HCT116 (cell line): Measurements from ENCODE around the gene NECAP2.

Experiments used
- CEBPB ChIP-seq: IDR thresholded peaks from 2 replicates; pipeline ENCODE4 v1.6.1; 2012; ENCODE audit warnings: low read depth
- CTCF ChIP-seq, 3 experiments: fragments of 200-600 bp in 1 of 3; sonication (generic) in 1 of 3; IDR thresholded peaks in 2 of 3; conservative IDR thresholded peaks in 1 of 3; 2 replicates each; pipeline ENCODE4 v1.5.1; 2012 to 2017; ENCODE audit warnings: low read depth in 2 of 3, low read length in 2 of 3, antibody characterized with exemption in 1 of 3, borderline replicate concordance in 1 of 3, control low read depth in 1 of 3, mild to moderate bottlenecking in 1 of 3, mixed read lengths in 1 of 3, mixed run types in 1 of 3, moderate library complexity in 1 of 3; ENCODE audit not compliant: insufficient read depth in 1 of 3
- EGR1 ChIP-seq: IDR thresholded peaks from 2 replicates; pipeline ENCODE4 v1.6.1; 2012; ENCODE audit warnings: low read depth
- EZH2phosphoT487 ChIP-seq: fragments of 200-600 bp; IDR thresholded peaks from 2 replicates; pipeline ENCODE4 v1.6.1; 2018; ENCODE audit warnings: antibody characterized with exemption, borderline replicate concordance
- POLR2A ChIP-seq: IDR thresholded peaks from 2 replicates; pipeline ENCODE4 v1.7.0; 2011; ENCODE audit warnings: borderline replicate concordance; ENCODE audit not compliant: insufficient read depth, insufficient read length; ENCODE audit errors: extremely low read depth
- REST ChIP-seq: IDR thresholded peaks from 2 replicates; pipeline ENCODE4 v1.6.1; 2012; ENCODE audit warnings: low read depth
- SP1 ChIP-seq: IDR thresholded peaks from 2 replicates; pipeline ENCODE4 v1.6.1; 2012; ENCODE audit warnings: low read depth
- TCF7L2 ChIP-seq: IDR thresholded peaks from 2 replicates; pipeline ENCODE4 v1.7.0; 2011; ENCODE audit warnings: borderline replicate concordance, inconsistent platforms; ENCODE audit not compliant: insufficient read depth, insufficient read length; ENCODE audit errors: extremely low read depth
- YY1 ChIP-seq: IDR thresholded peaks from 2 replicates; pipeline ENCODE4 v1.6.1; 2011; ENCODE audit warnings: low read length, low read depth, moderate library complexity, mild to moderate bottlenecking; ENCODE audit not compliant: insufficient replicate concordance; ENCODE audit errors: extremely low read depth
- ZNF274 ChIP-seq: fragments of 200-500 bp; sonication (Bioruptor generic); IDR thresholded peaks from 2 replicates; pipeline ENCODE4 v1.6.1; 2014; ENCODE audit warnings: mild to moderate bottlenecking, low read depth, low read length, inconsistent platforms
- TF ChIP-seq, protein P1 (sequence below): IDR thresholded peaks from 2 replicates; pipeline ENCODE4 v1.6.1; 2012

GRCh38 chr1:16464917-16465625, 24.5 kb downstream of the NECAP2 start:
- TF ChIP-seq, protein P1, sequence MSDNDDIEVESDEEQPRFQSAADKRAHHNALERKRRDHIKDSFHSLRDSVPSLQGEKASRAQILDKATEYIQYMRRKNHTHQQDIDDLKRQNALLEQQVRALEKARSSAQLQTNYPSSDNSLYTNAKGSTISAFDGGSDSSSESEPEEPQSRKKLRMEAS = no peak
- no peak for TF ChIP-seq YY1
- TF ChIP-seq REST = no peak
- TF ChIP-seq CEBPB = no peak
- TF ChIP-seq CTCF (IDR thresholded peaks at IDR 0.05 in 2 of 3, conservative IDR thresholded peaks at IDR 0.05 in 1 of 3; ENCODE audit: borderline replicate concordance in 1 of 3, insufficient read depth in 1 of 3, low read depth in 2 of 3, low read length in 2 of 3) = no peak
- TF ChIP-seq ZNF274 = no peak
- TF ChIP-seq SP1 = no peak
- TF ChIP-seq POLR2A = no peak
- no peak for TF ChIP-seq EZH2phosphoT487
- TF ChIP-seq EGR1 = no peak
- TF ChIP-seq TCF7L2 = no peak
